SK-N-SH (cell line): ENCODE measurements around the gene POLD4. TPM values are rescaled to one million over a fixed set of nuclear protein-coding genes. Genes with fewer than 3 reads are reported as not detected.

Experiments used
- CTCF ChIA-PET: fragments of 300-600, 350-600 bp; formaldehyde crosslinking; extraction: SDS; loops from one replicate; lab custom pipeline; 2021; lab: Yijun Ruan, JAX
- POLR2A ChIA-PET: fragments of 350-600 bp; sonication (Branson Sonifier 250); formaldehyde crosslinking; extraction: SDS; loops from one replicate; lab custom pipeline; 2020; ENCODE audit warnings: antibody characterized with exemption, inconsistent platforms; lab: Yijun Ruan, JAX
- DNase-seq: peaks from one replicate; pipeline ENCODE4 v3.0.0; 2012
- H2AFZ ChIP-seq: fragments of 200-600 bp; sonication (generic); 2 replicates; pipeline ENCODE4 v1.8.1; 2016; ENCODE audit warnings: antibody characterized with exemption, mild to moderate bottlenecking, low read depth
- H3F3A ChIP-seq: fragments of 200-600 bp; sonication (generic); replicated peaks from 2 replicates; pipeline ENCODE3; 2016; ENCODE audit warnings: antibody characterized with exemption, mild to moderate bottlenecking; ENCODE audit not compliant: insufficient read depth
- H3K27ac ChIP-seq, 2 experiments: fragments of 200-500 bp in 1 of 2; fragments of 200-600 bp in 1 of 2; sonication (Bioruptor generic) in 1 of 2; sonication (generic), shearing (Covaris generic) in 1 of 2; 2 replicates each; pipeline versions ENCODE4 v1.5.1 to v1.6.1; 2014 to 2016; ENCODE audit warnings: low read depth in 2 of 2, inconsistent platforms in 1 of 2, low read length in 1 of 2, mild to moderate bottlenecking in 1 of 2, mixed read lengths in 1 of 2
- H3K27me3 ChIP-seq: fragments of 200-600 bp; sonication (generic), shearing (Covaris generic); 2 replicates; pipeline ENCODE4 v1.6.1; 2016; ENCODE audit warnings: mixed run types; ENCODE audit not compliant: insufficient read depth
- H3K36me3 ChIP-seq, 2 experiments: fragments of 200-500 bp in 1 of 2; fragments of 200-600 bp in 1 of 2; sonication (Bioruptor generic) in 1 of 2; sonication (generic) in 1 of 2; replicated peaks in 1 of 2; 2 replicates each; pipeline versions ENCODE3 to v1.5.1; 2014 to 2016; ENCODE audit warnings: low read length in 1 of 2, mild to moderate bottlenecking in 1 of 2; ENCODE audit not compliant: insufficient read depth in 2 of 2, control insufficient read depth in 1 of 2
- H3K4me1 ChIP-seq, 2 experiments: fragments of 200-500 bp in 1 of 2; fragments of 200-600 bp in 1 of 2; sonication (Bioruptor generic) in 1 of 2; sonication (generic), shearing (Covaris generic) in 1 of 2; 2 replicates each; pipeline versions ENCODE4 v1.5.1 to v1.6.1; 2014 to 2016; ENCODE audit warnings: low read depth in 1 of 2, low read length in 1 of 2, mixed run types in 1 of 2; ENCODE audit not compliant: insufficient read depth in 2 of 2, control insufficient read depth in 1 of 2
- H3K4me2 ChIP-seq: fragments of 200-600 bp; sonication (generic), shearing (Covaris generic); 2 replicates; pipeline ENCODE4 v1.6.1; 2017; ENCODE audit warnings: mixed run types
- H3K4me3 ChIP-seq, 2 experiments: fragments of 200-500 bp in 1 of 2; fragments of 200-600 bp in 1 of 2; sonication (Bioruptor generic) in 1 of 2; sonication (generic), shearing (Covaris generic) in 1 of 2; 2 replicates each; pipeline versions ENCODE4 v1.5.1 to v1.8.1; 2014 to 2016; ENCODE audit warnings: low read depth in 2 of 2, inconsistent platforms in 1 of 2, low read length in 1 of 2, mild to moderate bottlenecking in 1 of 2, mixed read lengths in 1 of 2, moderate library complexity in 1 of 2
- H3K79me2 ChIP-seq: fragments of 200-600 bp; sonication (generic); 2 replicates; pipeline ENCODE4 v1.8.1; 2017; ENCODE audit warnings: mild to moderate bottlenecking; ENCODE audit not compliant: insufficient read depth
- H3K9ac ChIP-seq: fragments of 200-600 bp; sonication (generic); 2 replicates; pipeline ENCODE4 v1.6.1; 2017; ENCODE audit warnings: mixed run types
- H3K9me2 ChIP-seq: fragments of 200-600 bp; sonication (generic); 2 replicates; pipeline ENCODE4 v1.6.1; 2017; ENCODE audit warnings: mixed run types
- H3K9me3 ChIP-seq: fragments of 200-600 bp; sonication (generic); 2 replicates; pipeline ENCODE4 v1.6.1; 2017; ENCODE audit warnings: mixed run types, mild to moderate bottlenecking, moderate library complexity
- H4K20me1 ChIP-seq: fragments of 200-600 bp; sonication (generic); 2 replicates; pipeline ENCODE4 v1.6.1; 2017; ENCODE audit warnings: mild to moderate bottlenecking, mixed run types; ENCODE audit not compliant: insufficient read depth
- CHD2 ChIP-seq: fragments of 150-350 bp; IDR thresholded peaks from 2 replicates; pipeline ENCODE4 v1.6.1; 2018; ENCODE audit warnings: low read length; ENCODE audit not compliant: partially characterized antibody
- CTCF ChIP-seq: fragments of 200-600 bp; sonication (generic); IDR thresholded peaks from 2 replicates; pipeline ENCODE4 v1.6.1; 2017; ENCODE audit warnings: antibody characterized with exemption, mild to moderate bottlenecking, moderate library complexity
- ELF1 ChIP-seq: IDR thresholded peaks from 2 replicates; pipeline ENCODE4 v1.4.0; 2012
- EP300 ChIP-seq, 2 experiments: IDR thresholded peaks; 2 replicates each; pipeline versions ENCODE4 v1.4.0 to v1.6.1; 2012; ENCODE audit warnings: borderline replicate concordance in 1 of 2, low read depth in 1 of 2, low read length in 1 of 2
- FOSL2 ChIP-seq: IDR thresholded peaks from 2 replicates; pipeline ENCODE4 v1.4.0; 2012; ENCODE audit warnings: low read depth, mild to moderate bottlenecking, moderate library complexity, borderline replicate concordance
- FOXJ3 ChIP-seq: sonication (generic); formaldehyde crosslinking; IDR thresholded peaks from 2 replicates; pipeline ENCODE4 v1.5.1; 2020; ENCODE audit warnings: mild to moderate bottlenecking, missing genetic modification reagents
- JUND ChIP-seq: IDR thresholded peaks from 2 replicates; pipeline ENCODE4 v1.4.0; 2012
- RAD21 ChIP-seq: IDR thresholded peaks from 2 replicates; pipeline ENCODE4 v1.6.1; 2012; ENCODE audit warnings: mild to moderate bottlenecking, low read length
- RCOR1 ChIP-seq: fragments of 150-350 bp; IDR thresholded peaks from 2 replicates; pipeline ENCODE4 v1.6.1; 2017; ENCODE audit warnings: antibody characterized with exemption, low read length
- RXRA ChIP-seq: IDR thresholded peaks from 2 replicates; pipeline ENCODE4 v1.4.0; 2012; ENCODE audit warnings: low read depth, mild to moderate bottlenecking, borderline replicate concordance
- SIN3A ChIP-seq: IDR thresholded peaks from 2 replicates; pipeline ENCODE4 v1.6.1; 2012; ENCODE audit warnings: low read depth, mild to moderate bottlenecking, low read length, moderate library complexity, borderline replicate concordance
- SMC3 ChIP-seq: IDR thresholded peaks from 2 replicates; pipeline ENCODE4 v1.6.1; 2012; ENCODE audit warnings: low read depth, low read length, improper control_type of control experiment
- TEAD4 ChIP-seq: IDR thresholded peaks from 2 replicates; pipeline ENCODE4 v1.4.0; 2012; ENCODE audit warnings: mild to moderate bottlenecking, borderline replicate concordance; ENCODE audit not compliant: insufficient read depth
- YY1 ChIP-seq: IDR thresholded peaks from 2 replicates; pipeline ENCODE4 v1.4.0; 2012; ENCODE audit warnings: low read depth, mild to moderate bottlenecking
- WGBS: methylation state at CpG from one replicate; pipeline ENCODE4 v1.1.6; 2017; ENCODE audit warnings: low lambda C conversion rate; 5-methylcytosine and 5-hydroxymethylcytosine counted together
- polyA plus RNA-seq, 3 experiments: library from polyadenylated mRNA; depleted of rRNA; stranded (reverse); fragments of >200 nt; gene quantifications; 2 replicates each; pipeline ENCODE4 v1.2.3, GENCODE V29; 2012
- TF ChIP-seq, protein P1 (sequence below): IDR thresholded peaks from 2 replicates; pipeline ENCODE4; 2012
- TF ChIP-seq, protein P2 (sequence below): IDR thresholded peaks from 2 replicates; pipeline ENCODE4 v1.4.0; 2012; ENCODE audit warnings: low read depth

Gene POLD4
- polyA plus RNA-seq, 1 of the 3 experiments (the other 2 are of a cell fraction) = 80.4 TPM

GRCh38 chr11:67351275-67352005 lies 1.9 kb downstream of the POLD4 start:
- peaks cover 52% of the 10 kb centered on the region for H3F3A ChIP-seq
- peaks cover 38 to 48% of the 10 kb centered on the region in 2 experiments; a peak in 3 of 4 replicates for H3K4me1 ChIP-seq
- peak overlapping the region; percentile 14 to 46; a peak in 3 of 4 replicates for H3K27ac ChIP-seq
- peak overlapping the region in 1 of 2 experiments; percentile 9; a peak in 1 of 4 replicates for H3K4me3 ChIP-seq
- peaks cover 21% of the 10 kb centered on the region for H3K79me2 ChIP-seq
- peak; percentile 69 for DNase-seq
- no peaks in the 10 kb centered on the region for H3K9me3 ChIP-seq
- H3K9me2 ChIP-seq = no peaks in the 10 kb centered on the region
- no peaks in the 10 kb centered on the region for H3K27me3 ChIP-seq
- POLR2A ChIA-PET = interaction anchor here (1.0 kb wide), 1 partner anchor 31 kb away, joined by 4 read pairs; no protein-coding TSS in a partner anchor
- H3K9ac ChIP-seq = no peak overlapping the region
- no peaks in the 10 kb centered on the region for H3K36me3 ChIP-seq
- 44% methylated on average over 9 of the region's 11 CpGs for WGBS
- CTCF ChIA-PET = interaction anchor here (0.6 to 20.0 kb wide), 27 partner anchors 7 to 1396 kb away, joined by 3 to 955 read pairs (median 4); partner anchors contain the start of genes AIP, CLCF1, PITPNM1 and PPP1CA
- no peak overlapping the region for H2AFZ ChIP-seq
- H3K4me2 ChIP-seq = peak overlapping the region; percentile 85; the same call in 1 of the 2 replicates
- TF ChIP-seq FOSL2 = peak; percentile 79; the same call in 1 of the 2 replicates
- peak; percentile 86 for TF ChIP-seq CTCF
- TF ChIP-seq, protein P1, sequence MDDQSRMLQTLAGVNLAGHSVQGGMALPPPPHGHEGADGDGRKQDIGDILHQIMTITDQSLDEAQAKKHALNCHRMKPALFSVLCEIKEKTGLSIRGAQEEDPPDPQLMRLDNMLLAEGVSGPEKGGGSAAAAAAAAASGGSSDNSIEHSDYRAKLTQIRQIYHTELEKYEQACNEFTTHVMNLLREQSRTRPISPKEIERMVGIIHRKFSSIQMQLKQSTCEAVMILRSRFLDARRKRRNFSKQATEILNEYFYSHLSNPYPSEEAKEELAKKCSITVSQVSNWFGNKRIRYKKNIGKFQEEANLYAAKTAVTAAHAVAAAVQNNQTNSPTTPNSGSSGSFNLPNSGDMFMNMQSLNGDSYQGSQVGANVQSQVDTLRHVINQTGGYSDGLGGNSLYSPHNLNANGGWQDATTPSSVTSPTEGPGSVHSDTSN = no peak
- TF ChIP-seq JUND = peak; percentile 59; the same call in 1 of the 2 replicates
- peak; percentile 66 for TF ChIP-seq SMC3
- TF ChIP-seq RAD21 = peak; percentile 64
- TF ChIP-seq FOXJ3 (CRISPR knock-in tag) = no peak
- peaks cover 3% of the 10 kb centered on the region; the same call in 1 of the 2 replicates for H4K20me1 ChIP-seq

DNA sequence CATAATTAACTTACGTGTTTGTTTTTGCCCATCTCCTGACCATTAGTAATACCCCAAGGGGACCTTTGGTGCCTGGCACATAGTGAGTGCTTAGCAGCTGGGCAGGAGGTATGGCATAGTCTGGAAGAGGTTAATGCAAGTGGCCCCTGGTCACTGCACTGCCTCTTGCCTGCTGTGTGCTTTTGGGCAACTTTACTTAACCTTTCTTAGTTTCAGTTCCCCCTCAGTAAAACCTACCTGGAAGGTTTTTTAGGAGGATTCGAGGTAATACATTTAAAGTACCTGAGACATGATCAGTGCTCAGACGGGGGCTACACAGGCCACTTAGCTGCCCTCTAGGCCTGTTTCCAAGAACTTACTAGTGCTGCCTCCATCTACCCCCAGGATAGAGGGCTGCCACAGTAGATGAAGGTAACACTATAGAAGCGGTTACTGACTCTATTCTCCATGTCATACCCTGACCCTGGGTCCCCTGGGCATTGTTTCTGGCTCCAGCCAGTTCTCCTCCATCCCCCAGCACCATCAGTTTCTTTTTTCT lies 3.3 kb downstream of the POLD4 start:
- POLR2A ChIA-PET = no interaction called here
- H3F3A ChIP-seq = peaks cover 46% of the 10 kb centered on the region
- no peak for DNase-seq
- no peak overlapping the region for H3K4me3 ChIP-seq
- peaks cover 16% of the 10 kb centered on the region for H3K79me2 ChIP-seq
- CTCF ChIA-PET = interaction anchor here (1.0 to 20.0 kb wide), 15 partner anchors 7 to 269 kb away, joined by 3 to 955 read pairs (median 6); partner anchors contain the start of genes CLCF1 and PPP1CA
- peaks cover 3% of the 10 kb centered on the region; the same call in 1 of the 2 replicates for H4K20me1 ChIP-seq
- H3K27ac ChIP-seq = no peak overlapping the region
- H3K4me2 ChIP-seq = no peak overlapping the region
- H3K9ac ChIP-seq = no peak overlapping the region
- no peaks in the 10 kb centered on the region for H3K27me3 ChIP-seq
- H3K9me3 ChIP-seq = no peaks in the 10 kb centered on the region
- H3K4me1 ChIP-seq = peaks cover 23 to 54% of the 10 kb centered on the region in 2 experiments; a peak in 3 of 4 replicates
- no peaks in the 10 kb centered on the region for H3K9me2 ChIP-seq
- WGBS = 83% methylated on average over 4 of the region's 4 CpGs
- no peak overlapping the region for H2AFZ ChIP-seq
- no peaks in the 10 kb centered on the region for H3K36me3 ChIP-seq
- TF ChIP-seq ELF1 (no peak), JUND (no peak), EP300 (IDR thresholded peaks at IDR 0.05; ENCODE audit: borderline replicate concordance in 1 of 2, low read depth in 1 of 2, low read length in 1 of 2) (no peak), YY1 (no peak), CTCF (no peak), TEAD4 (no peak), RAD21 (no peak), FOSL2 (no peak), RCOR1 (no peak), SMC3 (no peak), CHD2 (no peak), SIN3A (no peak), RXRA (no peak)
- TF ChIP-seq, protein P2, sequence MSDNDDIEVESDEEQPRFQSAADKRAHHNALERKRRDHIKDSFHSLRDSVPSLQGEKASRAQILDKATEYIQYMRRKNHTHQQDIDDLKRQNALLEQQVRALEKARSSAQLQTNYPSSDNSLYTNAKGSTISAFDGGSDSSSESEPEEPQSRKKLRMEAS = no peak
